Upper lobe of left lung (tissue), 4 donors: ENCODE data around the gene ARNT2.

Source experiments
- CTCF ChIP-seq, 6 experiments: fragments of 450-650 bp in 4 of 6; fragments of 200-600 bp in 2 of 6; sonication (generic) in 2 of 6; IDR thresholded peaks; one replicate each; pipeline ENCODE4 v1.5.1; 2016 to 2019; ENCODE audit warnings: antibody characterized with exemption in 6 of 6
- POLR2A ChIP-seq, 4 donors: fragments of 450-650 bp; IDR thresholded peaks; one replicate each; pipeline ENCODE4 v1.5.1; 2016 to 2017; ENCODE audit warnings: antibody characterized with exemption in 4 of 4, mild to moderate bottlenecking in 2 of 4

GRCh38 chr15:80606511-80607071 is 202.4 kb downstream of the ARNT2 start:
- TF ChIP-seq CTCF (IDR thresholded peaks at IDR 0.05) (no peak), POLR2A (IDR thresholded peaks at IDR 0.05) (no peak)
